Stimulated activated naive CD8-positive, alpha-beta T cell treated with anti-CD3 and anti-CD28 coated beads, Interleukin-15, Interleukin-2, amounts not matched to agents 100 U/mL and 50 U/mL, for 24 hours (primary cell): ENCODE results near the gene DVL3.
A peak's percentile ranks its signal among the peaks of the same experiment; 100 is the strongest.
"Not testable (repeated sequence)": the region's sequence is repeated elsewhere in the genome, so short reads cannot be mapped to it uniquely, and the experiment has no call there.

ENCODE experiments used
- ATAC-seq: fragments of 150-1000 bp; cut with Tn5 transposase; one replicate; pipeline ENCODE4 v1.10.0; 2021
- DNase-seq: peaks from one replicate; pipeline ENCODE4 v3.0.0; 2021

The DVL3 gene

GRCh38 chr3:184155644-184156521, 706 bp downstream of the DVL3 start:
- ATAC-seq, result peak; percentile 62
- peak; percentile 64 for DNase-seq

- ATAC-seq (no peak), DNase-seq (no peak)
Measured at GRCh38 chr3:184156522-184156955, 1.4 kb downstream of the DVL3 start.

GRCh38 chr3:184157206-184157605, 2.0 kb downstream of the DVL3 start:
- ATAC-seq (no peak), DNase-seq (no peak)

GRCh38 chr3:184158404-184158803, 3.2 kb downstream of the DVL3 start:
- no peak for ATAC-seq
- DNase-seq, result no peak

GRCh38 chr3:184160456-184160855, 5.3 kb downstream of the DVL3 start:
- ATAC-seq (no peak), DNase-seq (no peak)

- ATAC-seq, DNase-seq: not testable (repeated sequence)
Measured at GRCh38 chr3:184162571-184163070, 7.4 kb downstream of the DVL3 start.

GRCh38 chr3:184164648-184165330, 9.6 kb downstream of the DVL3 start:
- DNase-seq (no peak), ATAC-seq (no peak)

- ATAC-seq, result no peak
- no peak for DNase-seq
Measured at GRCh38 chr3:184165543-184165942, 10.4 kb downstream of the DVL3 start.

GRCh38 chr3:184166671-184167070, 11.5 kb downstream of the DVL3 start:
- no peak for ATAC-seq
- no peak for DNase-seq

GRCh38 chr3:184167786-184168185, 12.6 kb downstream of the DVL3 start:
- ATAC-seq (no peak), DNase-seq (no peak)

- DNase-seq, result no peak
Measured at GRCh38 chr3:184168363-184169120, 13.4 kb downstream of the DVL3 start.

GRCh38 chr3:184169896-184170875, 15.0 kb downstream of the DVL3 start:
- DNase-seq (no peak), ATAC-seq (no peak)

More at GRCh38 chr3:184168363-184169120, 13.4 kb downstream of the DVL3 start:
- ATAC-seq, result no peak

- no peak for ATAC-seq
- no peak for DNase-seq
Measured at GRCh38 chr3:184171562-184171961, 16.4 kb downstream of the DVL3 start.

GRCh38 chr3:184172681-184173373, 17.6 kb downstream of the DVL3 start:
- ATAC-seq (no peak), DNase-seq (no peak)

GRCh38 chr3:184173374-184173722, 18.2 kb downstream of the DVL3 start:
- no peak for ATAC-seq
- no peak for DNase-seq

- ATAC-seq (no peak), DNase-seq (no peak)
Measured at GRCh38 chr3:184174284-184174645, 19.1 kb downstream of the DVL3 start.

- DNase-seq (peak; percentile 96), ATAC-seq (peak; percentile 97)
Measured at GRCh38 chr3:184174646-184175492, 19.7 kb downstream of the DVL3 start, which contains the start of gene AP2M1. Gene AP2M1, plus strand, starts transcription at chr3:184174855. Its CDS starts 2,139 bp downstream, at chr3:184176994.

- ATAC-seq (no peak), DNase-seq (no peak)
Measured at GRCh38 chr3:184175506-184175905, 20.3 kb downstream of the DVL3 start.

- ATAC-seq (no peak), DNase-seq (no peak)
Measured at GRCh38 chr3:184175981-184176376, 20.8 kb downstream of the DVL3 start.
